Activated CD8-positive, alpha-beta memory T cell treated with anti-CD3 and anti-CD28 coated beads, Interleukin-2, amount 50 U/mL, for 48 hours (primary cell): ENCODE results near the gene PATL2.
"Not testable (repeated sequence)": the region's sequence is repeated elsewhere in the genome, so short reads cannot be mapped to it uniquely, and the experiment has no call there.

Source experiments
- DNase-seq: peaks from one replicate; pipeline ENCODE4 v3.0.0-alpha.2; 2020

PATL2 gene

GRCh38 chr15:44711096-44711742 lies at the start of gene PATL2, which contains the start of gene B2M:
Gene PATL2 (minus strand): TSS chr15:44711323. CDS start chr15:44676490, 34,833 bp downstream.
Gene B2M (plus strand): TSS chr15:44711517. CDS start chr15:44711547, 30 bp downstream.
- peak; percentile 99 for DNase-seq

- no peak for DNase-seq
Observed at GRCh38 chr15:44753345-44753744, 42.2 kb upstream of the PATL2 start.

- DNase-seq = not testable (repeated sequence)
Observed at GRCh38 chr15:44743454-44743853, 32.3 kb upstream of the PATL2 start.

GRCh38 chr15:44739222-44739847 lies 28.2 kb upstream of the PATL2 start:
- DNase-seq = not testable (repeated sequence)

- DNase-seq = no peak
Observed at GRCh38 chr15:44738340-44738984, 27.3 kb upstream of the PATL2 start.

- DNase-seq = no peak
Observed at GRCh38 chr15:44736181-44736765, 25.1 kb upstream of the PATL2 start, which contains the start of gene TRIM69. Gene TRIM69 (plus strand): TSS chr15:44736528. CDS start chr15:44736705, 177 bp downstream.

GRCh38 chr15:44735482-44736180 lies 24.5 kb upstream of the PATL2 start:
- no peak for DNase-seq

GRCh38 chr15:44734839-44735481 lies 23.8 kb upstream of the PATL2 start:
- DNase-seq = no peak

- DNase-seq = no peak
Observed at GRCh38 chr15:44729408-44730127, 18.4 kb upstream of the PATL2 start.

- peak; percentile 93 for DNase-seq
Observed at GRCh38 chr15:44728576-44729407, 17.7 kb upstream of the PATL2 start.

GRCh38 chr15:44728232-44728575 lies 17.1 kb upstream of the PATL2 start:
- DNase-seq = not testable (repeated sequence)

GRCh38 chr15:44727485-44728231 lies 16.5 kb upstream of the PATL2 start:
- no peak for DNase-seq

- no peak for DNase-seq
Observed at GRCh38 chr15:44726568-44727484, 15.7 kb upstream of the PATL2 start.

- DNase-seq = no peak
Observed at GRCh38 chr15:44726136-44726535, 15.0 kb upstream of the PATL2 start.

- peak; percentile 8 for DNase-seq
Observed at GRCh38 chr15:44722011-44722410, 10.9 kb upstream of the PATL2 start.

GRCh38 chr15:44720460-44721176 lies 9.5 kb upstream of the PATL2 start:
- no peak for DNase-seq

- DNase-seq = not testable (repeated sequence)
Observed at GRCh38 chr15:44720000-44720435, 8.9 kb upstream of the PATL2 start.
